ENCODE results near the gene CBFA2T3.

The CBFA2T3 gene

GRCh38 chr16:88888461-88889387, 88.3 kb downstream of the CBFA2T3 start:
- no peak for DNase-seq (ENCODE audit: low read depth)

- no peak for DNase-seq (ENCODE audit: low read depth)
Measured at GRCh38 chr16:88888057-88888456, 89.0 kb downstream of the CBFA2T3 start.

GRCh38 chr16:88886845-88887521, 90.0 kb downstream of the CBFA2T3 start:
- DNase-seq (ENCODE audit: low read depth) = no peak

GRCh38 chr16:88886420-88886844, 90.6 kb downstream of the CBFA2T3 start:
- no peak for DNase-seq (ENCODE audit: low read depth)

- DNase-seq (ENCODE audit: low read depth) = no peak
Measured at GRCh38 chr16:88885693-88886280, 91.2 kb downstream of the CBFA2T3 start.

- no peak for DNase-seq (ENCODE audit: low read depth)
Measured at GRCh38 chr16:88884569-88885271, 92.3 kb downstream of the CBFA2T3 start.

- no peak for DNase-seq (ENCODE audit: low read depth)
Measured at GRCh38 chr16:88883946-88884345, 93.1 kb downstream of the CBFA2T3 start.

- no peak for DNase-seq (ENCODE audit: low read depth)
Measured at GRCh38 chr16:88883117-88883895, 93.7 kb downstream of the CBFA2T3 start.

GRCh38 chr16:88882358-88883030, 94.5 kb downstream of the CBFA2T3 start:
- DNase-seq (ENCODE audit: low read depth) = no peak

GRCh38 chr16:88881675-88882357, 95.2 kb downstream of the CBFA2T3 start:
- no peak for DNase-seq (ENCODE audit: low read depth)

GRCh38 chr16:88881007-88881615, 95.9 kb downstream of the CBFA2T3 start:
- no peak for DNase-seq (ENCODE audit: low read depth)

- no peak for DNase-seq (ENCODE audit: low read depth)
Measured at GRCh38 chr16:88880226-88881006, 96.6 kb downstream of the CBFA2T3 start.

- DNase-seq (ENCODE audit: low read depth) = no peak
Measured at GRCh38 chr16:88879788-88880055, 97.3 kb downstream of the CBFA2T3 start.

GRCh38 chr16:88878967-88879787, 97.8 kb downstream of the CBFA2T3 start:
- DNase-seq (ENCODE audit: low read depth) = no peak

GRCh38 chr16:88878356-88878755, 98.7 kb downstream of the CBFA2T3 start:
- no peak for DNase-seq (ENCODE audit: low read depth)

- DNase-seq (ENCODE audit: low read depth) = no peak
Measured at GRCh38 chr16:88877564-88878289, 99.3 kb downstream of the CBFA2T3 start.

- DNase-seq (ENCODE audit: low read depth) = no peak
Measured at GRCh38 chr16:88876942-88877526, 100.0 kb downstream of the CBFA2T3 start.
